ENCODE data around the gene SNX22.

Gene SNX22

DNA sequence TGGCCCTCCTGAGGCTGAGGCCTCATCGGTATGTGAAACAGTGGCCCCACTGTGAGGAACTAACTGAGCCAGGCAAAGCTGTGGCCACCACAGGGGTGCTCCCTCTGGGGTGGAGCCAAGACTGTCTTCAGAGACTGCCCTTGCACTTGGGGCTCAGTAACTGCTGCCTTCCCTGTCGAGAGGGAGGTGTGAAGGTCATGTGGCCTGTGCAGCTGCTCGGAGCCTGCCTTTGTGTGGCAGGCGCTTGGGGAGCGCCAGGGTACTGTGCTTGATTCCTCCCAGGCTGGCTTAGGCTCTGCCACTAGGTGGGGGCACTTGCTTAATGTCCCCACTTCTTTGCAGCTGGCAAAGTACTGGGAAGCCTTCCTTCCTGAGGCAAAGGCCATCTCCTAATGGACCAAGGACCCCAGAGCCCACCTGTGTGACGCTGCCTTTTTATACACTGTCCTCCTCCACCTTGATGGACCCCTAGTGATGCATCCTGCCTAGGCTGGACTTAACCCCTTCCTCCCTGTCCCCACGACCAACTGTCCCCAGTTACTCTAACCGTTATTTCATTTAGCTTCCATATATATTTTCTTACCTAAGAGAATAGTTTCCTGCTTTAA lies 14.2 kb upstream of the SNX22 start:
- no CpG with 5 or more reads among the region's 8 CpGs for WGBS (ENCODE audit: extremely low coverage, insufficient coverage, low lambda C conversion rate)
- H3K79me1 ChIP-seq (ENCODE audit: low read length): no peaks in the 10 kb centered on the region
- H3K27me3 ChIP-seq (ENCODE audit: insufficient read depth, low read length, poor library complexity): no peaks in the 10 kb centered on the region

DNA sequence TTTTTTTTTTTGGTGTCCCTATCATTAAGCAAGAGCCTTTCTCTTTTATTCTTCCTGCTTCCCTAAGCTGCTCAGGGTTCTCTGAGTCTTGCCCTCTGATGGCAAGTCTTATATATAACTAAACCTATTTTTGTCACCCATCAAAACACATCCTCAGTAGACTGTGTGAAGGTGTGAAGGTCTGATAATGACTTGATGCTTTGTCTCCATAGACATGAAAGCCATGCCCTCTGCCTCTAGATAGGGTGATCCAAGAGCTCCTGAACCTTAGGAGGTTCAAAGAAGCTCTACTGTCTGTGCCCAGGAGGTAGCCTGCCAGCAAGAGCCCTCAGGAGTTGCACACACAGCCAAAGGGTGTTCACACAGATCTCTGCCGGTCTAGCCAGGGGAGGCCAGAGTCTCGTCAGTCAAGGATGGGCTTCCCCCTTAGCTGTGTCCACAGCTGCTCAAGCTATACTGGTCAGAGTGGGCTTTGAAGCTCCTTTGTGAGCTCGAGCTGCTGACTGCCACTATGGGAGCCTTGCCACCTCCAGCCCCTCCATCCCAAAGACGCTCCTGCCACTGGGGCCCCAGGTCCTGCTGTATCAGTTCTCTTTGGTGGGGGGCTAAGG lies 13.1 kb upstream of the SNX22 start:
- H3K4me1 ChIP-seq (ENCODE audit: control insufficient read depth, low read depth, low read length): no peaks in the 10 kb centered on the region
- H2BK120ac ChIP-seq (ENCODE audit: low read depth, low read length): no peak overlapping the region
- H3K23ac ChIP-seq (ENCODE audit: low read length): no peak overlapping the region
- no peak overlapping the region for H3K56ac ChIP-seq (ENCODE audit: low read length)
- no peak overlapping the region for H2AK5ac ChIP-seq (ENCODE audit: low read length)
- no peak overlapping the region for H3K18ac ChIP-seq (ENCODE audit: low read length)
- no peak overlapping the region for H3K27ac ChIP-seq (ENCODE audit: low read depth, low read length)
- peaks cover 13% of the 10 kb centered on the region for H3K36me3 ChIP-seq (ENCODE audit: control insufficient read depth, insufficient read depth, low read length)
- H3K9ac ChIP-seq (ENCODE audit: low read length): no peak overlapping the region
- no peaks in the 10 kb centered on the region for H3K27me3 ChIP-seq (ENCODE audit: insufficient read depth, low read length, poor library complexity)
- H3K79me1 ChIP-seq (ENCODE audit: low read length): no peaks in the 10 kb centered on the region
- no peak overlapping the region for H3K4me2 ChIP-seq (ENCODE audit: low read length)
- H3K4me3 ChIP-seq (ENCODE audit: low read length): no peak overlapping the region
- H3K79me2 ChIP-seq (ENCODE audit: control insufficient read depth, insufficient read depth, low read length): no peaks in the 10 kb centered on the region
- H4K8ac ChIP-seq (ENCODE audit: low read depth, low read length): no peak overlapping the region
- no peak overlapping the region for H4K5ac ChIP-seq (ENCODE audit: low read length)
- WGBS (ENCODE audit: extremely low coverage, insufficient coverage, low lambda C conversion rate): no CpG with 5 or more reads among the region's 4 CpGs
- no peak overlapping the region for H2BK15ac ChIP-seq (replicated peaks; ENCODE audit: low read depth)
- no peak overlapping the region for H2BK5ac ChIP-seq (ENCODE audit: low read length)
- no peak overlapping the region for H3K4ac ChIP-seq (ENCODE audit: low read depth, low read length)
- DNase-seq: no peak

More for the DNA sequence above, 14.2 kb upstream of the SNX22 start:
- no peak overlapping the region for H3K4me2 ChIP-seq (ENCODE audit: low read length)
- H3K4me1 ChIP-seq (ENCODE audit: control insufficient read depth, low read depth, low read length): no peaks in the 10 kb centered on the region
- H3K79me2 ChIP-seq (ENCODE audit: control insufficient read depth, insufficient read depth, low read length): no peaks in the 10 kb centered on the region
- DNase-seq: no peak
- no peak overlapping the region for H3K18ac ChIP-seq (ENCODE audit: low read length)
- H3K36me3 ChIP-seq (ENCODE audit: control insufficient read depth, insufficient read depth, low read length): peaks cover 13% of the 10 kb centered on the region
- no peak overlapping the region for H2AK5ac ChIP-seq (ENCODE audit: low read length)
- no peak overlapping the region for H2BK120ac ChIP-seq (ENCODE audit: low read depth, low read length)
- no peak overlapping the region for H3K56ac ChIP-seq (ENCODE audit: low read length)
- H3K4me3 ChIP-seq (ENCODE audit: low read length): no peak overlapping the region
- H3K27ac ChIP-seq (ENCODE audit: low read depth, low read length): no peak overlapping the region
- H3K4ac ChIP-seq (ENCODE audit: low read depth, low read length): no peak overlapping the region
- H2BK15ac ChIP-seq (replicated peaks; ENCODE audit: low read depth): no peak overlapping the region
- no peak overlapping the region for H3K23ac ChIP-seq (ENCODE audit: low read length)
- no peak overlapping the region for H4K8ac ChIP-seq (ENCODE audit: low read depth, low read length)
- H4K5ac ChIP-seq (ENCODE audit: low read length): no peak overlapping the region
- no peak overlapping the region for H2BK5ac ChIP-seq (ENCODE audit: low read length)
- no peak overlapping the region for H3K9ac ChIP-seq (ENCODE audit: low read length)

DNA sequence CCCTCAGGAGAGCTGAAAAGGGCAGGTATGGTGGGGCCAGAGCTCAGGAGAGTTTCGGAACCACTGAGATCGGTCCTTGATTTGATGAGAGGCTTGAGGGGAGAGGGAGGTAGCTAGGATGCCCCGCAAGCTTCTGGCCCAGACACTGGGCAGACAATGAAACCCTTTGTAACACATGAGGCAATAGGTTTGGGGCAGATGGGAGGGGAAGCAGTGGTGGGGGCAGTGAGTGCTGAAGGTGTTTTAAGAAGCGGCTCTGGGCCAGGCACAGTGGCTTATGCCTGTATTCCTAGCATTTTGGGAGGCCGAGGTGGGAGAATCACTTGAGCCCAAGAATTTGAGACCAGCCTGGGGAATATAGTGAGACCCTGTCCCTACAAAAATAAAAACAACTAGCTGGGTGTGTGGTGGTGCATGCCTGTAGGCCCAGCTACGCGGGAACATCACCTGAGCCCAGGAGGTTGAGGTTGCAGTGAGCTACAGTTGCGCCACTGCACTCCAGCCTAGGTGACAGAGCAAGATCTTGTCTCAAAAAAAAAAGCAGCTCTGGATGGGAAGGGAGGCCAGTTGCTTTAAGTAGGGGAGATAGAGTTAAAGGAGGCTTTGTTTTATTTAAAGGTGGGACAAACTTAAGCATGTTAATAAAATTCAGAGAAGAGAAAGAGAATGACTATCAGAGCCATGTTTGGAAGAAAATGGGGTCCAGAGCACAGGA lies 9.6 kb upstream of the SNX22 start:
- Histone ChIP-seq H3K4me3 (ENCODE audit: low read length) (no peak overlapping the region), H3K4me2 (ENCODE audit: low read length) (no peak overlapping the region), H3K23ac (ENCODE audit: low read length) (no peak overlapping the region), H3K79me2 (ENCODE audit: control insufficient read depth, insufficient read depth, low read length) (no peaks in the 10 kb centered on the region), H3K18ac (ENCODE audit: low read length) (no peak overlapping the region), H3K4ac (ENCODE audit: low read depth, low read length) (no peak overlapping the region), H2BK15ac (replicated peaks; ENCODE audit: low read depth) (no peak overlapping the region), H3K27me3 (ENCODE audit: insufficient read depth, low read length, poor library complexity) (no peaks in the 10 kb centered on the region), H3K36me3 (ENCODE audit: control insufficient read depth, insufficient read depth, low read length) (peaks cover 2% of the 10 kb centered on the region), H3K4me1 (ENCODE audit: control insufficient read depth, low read depth, low read length) (no peaks in the 10 kb centered on the region), H2BK120ac (ENCODE audit: low read depth, low read length) (no peak overlapping the region), H3K56ac (ENCODE audit: low read length) (no peak overlapping the region), H3K79me1 (ENCODE audit: low read length) (no peaks in the 10 kb centered on the region), H2BK5ac (ENCODE audit: low read length) (no peak overlapping the region), H2AK5ac (ENCODE audit: low read length) (no peak overlapping the region), H4K5ac (ENCODE audit: low read length) (no peak overlapping the region), H3K27ac (ENCODE audit: low read depth, low read length) (no peak overlapping the region), H4K8ac (ENCODE audit: low read depth, low read length) (no peak overlapping the region), H3K9ac (ENCODE audit: low read length) (no peak overlapping the region)
- DNase-seq: no peak
- WGBS (ENCODE audit: extremely low coverage, insufficient coverage, low lambda C conversion rate): no CpG with 5 or more reads among the region's 8 CpGs

DNA sequence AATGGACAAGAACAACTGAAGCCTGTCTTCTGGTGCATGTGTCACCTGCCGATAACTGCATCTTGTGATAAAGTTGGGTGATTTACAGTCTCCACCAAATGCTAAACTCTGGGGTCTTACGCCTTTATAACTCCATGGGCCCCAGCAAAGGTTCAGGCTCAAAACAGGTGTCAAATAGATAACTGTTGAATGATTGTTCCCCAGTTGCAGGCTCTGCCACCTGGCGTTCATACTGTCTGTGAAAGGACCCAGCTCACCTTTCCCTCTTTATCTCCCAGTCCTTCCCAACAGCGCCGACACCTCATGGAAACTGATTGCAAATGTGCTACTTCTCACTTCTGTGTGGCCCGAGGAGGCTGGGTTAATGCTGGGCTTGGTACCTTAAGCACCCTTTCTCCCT lies 8.3 kb upstream of the SNX22 start:
- Histone ChIP-seq H3K4ac (ENCODE audit: low read depth, low read length) (no peak overlapping the region), H4K5ac (ENCODE audit: low read length) (no peak overlapping the region), H3K79me1 (ENCODE audit: low read length) (no peaks in the 10 kb centered on the region), H2BK15ac (replicated peaks; ENCODE audit: low read depth) (no peak overlapping the region), H3K27ac (ENCODE audit: low read depth, low read length) (no peak overlapping the region), H3K79me2 (ENCODE audit: control insufficient read depth, insufficient read depth, low read length) (no peaks in the 10 kb centered on the region), H3K4me2 (ENCODE audit: low read length) (no peak overlapping the region), H2BK5ac (ENCODE audit: low read length) (no peak overlapping the region), H2AK5ac (ENCODE audit: low read length) (no peak overlapping the region), H3K4me1 (ENCODE audit: control insufficient read depth, low read depth, low read length) (no peaks in the 10 kb centered on the region), H4K8ac (ENCODE audit: low read depth, low read length) (no peak overlapping the region), H3K36me3 (ENCODE audit: control insufficient read depth, insufficient read depth, low read length) (no peaks in the 10 kb centered on the region), H3K56ac (ENCODE audit: low read length) (no peak overlapping the region), H3K23ac (ENCODE audit: low read length) (no peak overlapping the region), H3K27me3 (ENCODE audit: insufficient read depth, low read length, poor library complexity) (no peaks in the 10 kb centered on the region), H3K4me3 (ENCODE audit: low read length) (no peak overlapping the region), H2BK120ac (ENCODE audit: low read depth, low read length) (no peak overlapping the region), H3K9ac (ENCODE audit: low read length) (no peak overlapping the region), H3K18ac (ENCODE audit: low read length) (no peak overlapping the region)
- peak; percentile 35 for DNase-seq
- WGBS (ENCODE audit: extremely low coverage, insufficient coverage, low lambda C conversion rate): no CpG with 5 or more reads among the region's 6 CpGs

DNA sequence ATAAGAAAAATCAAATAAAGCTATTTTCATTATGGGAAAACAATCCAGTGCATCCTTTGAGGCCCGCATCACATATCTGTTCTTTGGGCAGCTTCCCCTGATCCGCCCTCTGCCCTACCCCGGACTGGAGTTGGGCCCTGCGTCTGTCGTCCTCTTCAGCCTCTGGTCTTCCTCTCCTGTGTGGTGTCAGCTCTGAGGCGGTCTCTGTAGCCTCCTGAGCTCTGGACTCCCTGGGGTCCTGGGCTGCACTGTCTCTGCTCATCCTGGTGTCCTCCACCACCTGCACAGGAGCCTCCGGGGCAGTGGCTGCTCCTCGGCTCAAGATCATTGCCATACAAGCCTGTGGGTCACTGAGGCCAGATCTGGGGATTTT lies 7.4 kb upstream of the SNX22 start:
- H3K36me3 ChIP-seq (ENCODE audit: control insufficient read depth, insufficient read depth, low read length): no peaks in the 10 kb centered on the region
- no peak overlapping the region for H4K5ac ChIP-seq (ENCODE audit: low read length)
- H3K23ac ChIP-seq (ENCODE audit: low read length): no peak overlapping the region
- no peaks in the 10 kb centered on the region for H3K4me1 ChIP-seq (ENCODE audit: control insufficient read depth, low read depth, low read length)
- no peaks in the 10 kb centered on the region for H3K79me2 ChIP-seq (ENCODE audit: control insufficient read depth, insufficient read depth, low read length)
- no peak overlapping the region for H4K8ac ChIP-seq (ENCODE audit: low read depth, low read length)
- H3K56ac ChIP-seq (ENCODE audit: low read length): no peak overlapping the region
- no peak for DNase-seq
- H2BK120ac ChIP-seq (ENCODE audit: low read depth, low read length): no peak overlapping the region
- no peak overlapping the region for H2BK15ac ChIP-seq (replicated peaks; ENCODE audit: low read depth)
- no peak overlapping the region for H3K4me3 ChIP-seq (ENCODE audit: low read length)
- no peak overlapping the region for H3K4me2 ChIP-seq (ENCODE audit: low read length)
- H3K27me3 ChIP-seq (ENCODE audit: insufficient read depth, low read length, poor library complexity): no peaks in the 10 kb centered on the region
- H2AK5ac ChIP-seq (ENCODE audit: low read length): no peak overlapping the region
- H2BK5ac ChIP-seq (ENCODE audit: low read length): no peak overlapping the region
- H3K4ac ChIP-seq (ENCODE audit: low read depth, low read length): no peak overlapping the region
- H3K18ac ChIP-seq (ENCODE audit: low read length): no peak overlapping the region
- no peak overlapping the region for H3K27ac ChIP-seq (ENCODE audit: low read depth, low read length)
- H3K9ac ChIP-seq (ENCODE audit: low read length): no peak overlapping the region
- no CpG with 5 or more reads among the region's 8 CpGs for WGBS (ENCODE audit: extremely low coverage, insufficient coverage, low lambda C conversion rate)
- no peaks in the 10 kb centered on the region for H3K79me1 ChIP-seq (ENCODE audit: low read length)

All from mesendoderm (in vitro differentiated cells).